Measurements from ENCODE around the gene GRID1. TPM values are rescaled to one million over a fixed set of nuclear protein-coding genes. Genes with fewer than 3 reads are reported as not detected.

Gene GRID1
- polyA plus RNA-seq, 12 donors: 3.0 to 7.0 (median 4.9) TPM; not detected in 2

GRCh38 chr10:85617751-85618546 is 748.6 kb downstream of the GRID1 start:
- DNase-seq: no peak

GRCh38 chr10:85615556-85615955 is 751.0 kb downstream of the GRID1 start:
- no peak for DNase-seq

DNA sequence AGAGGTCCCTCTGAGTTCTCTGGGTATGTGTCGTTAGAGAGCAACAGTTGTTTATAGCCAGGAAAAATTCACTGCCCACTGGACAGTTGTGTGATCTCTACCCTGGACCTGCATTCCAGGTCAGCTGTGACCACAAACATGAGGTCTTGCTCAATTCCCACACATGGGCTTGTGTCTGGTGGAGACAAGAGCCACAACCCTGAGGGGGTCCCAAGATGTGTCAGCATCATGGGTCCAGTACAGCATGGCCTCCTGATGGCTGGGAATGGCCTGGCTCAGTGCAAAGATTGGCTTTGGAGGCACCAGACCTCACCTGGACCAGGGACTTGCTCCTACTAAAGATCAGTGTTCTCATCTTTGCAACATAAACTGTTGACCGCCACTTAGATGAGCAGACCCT is 751.6 kb downstream of the GRID1 start:
- no peak for DNase-seq

DNA sequence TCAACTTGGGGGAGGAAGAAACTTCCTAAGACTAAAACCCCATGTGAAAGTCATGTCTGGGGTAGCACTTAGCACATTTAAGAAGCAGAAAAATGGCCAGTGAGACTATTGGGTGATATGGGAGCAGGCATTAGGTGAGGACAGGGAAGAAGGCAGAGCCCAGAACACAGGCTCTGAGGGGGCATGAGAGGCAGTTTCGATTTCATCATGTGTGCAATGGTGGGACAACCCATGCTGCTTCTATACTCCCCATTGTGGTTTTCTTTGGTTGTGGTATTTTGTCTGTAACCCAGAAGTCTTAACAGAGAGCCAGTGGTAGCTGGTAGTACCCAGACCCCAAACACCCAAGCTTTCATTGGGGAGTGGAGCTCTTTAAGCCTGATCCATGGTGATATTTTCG is 752.0 kb downstream of the GRID1 start:
- DNase-seq: no peak

DNA sequence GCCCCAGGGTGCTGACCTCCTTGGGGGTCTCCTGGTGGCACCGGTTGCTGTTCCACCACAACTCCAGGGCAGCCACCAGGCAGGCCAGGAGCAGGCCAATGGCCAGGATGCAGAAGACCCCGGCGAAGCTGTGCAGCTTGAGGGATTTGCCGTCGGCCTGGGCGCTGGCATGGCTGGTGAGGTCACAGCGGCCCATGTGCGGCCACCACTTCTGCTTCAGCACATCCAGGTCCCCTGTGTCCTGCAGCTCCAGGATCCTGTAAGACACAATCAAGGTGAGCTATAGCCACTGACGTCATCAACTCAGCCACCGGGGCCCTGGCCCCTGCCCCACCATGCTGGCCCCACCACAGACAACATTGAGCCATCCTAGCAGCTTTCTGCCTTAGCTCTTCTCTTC is 753.2 kb downstream of the GRID1 start:
- DNase-seq: no peak

- DNase-seq: no peak
These were observed 753.8 kb downstream of the GRID1 start for GRCh38 chr10:85612833-85613232.

DNA sequence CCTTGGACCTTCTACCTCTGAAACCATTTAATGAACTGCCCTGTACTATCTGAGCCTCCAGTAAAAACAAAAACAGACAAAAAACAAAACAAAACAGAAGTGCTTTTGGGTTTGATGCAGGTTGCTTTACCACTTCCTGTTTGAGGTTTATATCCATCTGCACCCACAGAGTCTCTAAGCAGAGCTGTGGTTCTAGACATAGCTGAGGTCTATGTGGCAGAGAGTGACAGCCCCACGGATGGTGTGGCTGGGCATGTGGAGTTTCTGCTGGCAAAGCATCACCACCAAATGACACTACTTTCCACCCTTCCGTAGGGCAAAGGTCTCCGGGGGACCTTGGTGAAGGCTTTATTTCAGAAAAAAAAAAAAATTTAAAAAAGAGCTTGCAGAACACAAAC is 754.2 kb downstream of the GRID1 start:
- no peak for DNase-seq

GRCh38 chr10:85611746-85612377 is 754.7 kb downstream of the GRID1 start:
- DNase-seq: no peak

DNA sequence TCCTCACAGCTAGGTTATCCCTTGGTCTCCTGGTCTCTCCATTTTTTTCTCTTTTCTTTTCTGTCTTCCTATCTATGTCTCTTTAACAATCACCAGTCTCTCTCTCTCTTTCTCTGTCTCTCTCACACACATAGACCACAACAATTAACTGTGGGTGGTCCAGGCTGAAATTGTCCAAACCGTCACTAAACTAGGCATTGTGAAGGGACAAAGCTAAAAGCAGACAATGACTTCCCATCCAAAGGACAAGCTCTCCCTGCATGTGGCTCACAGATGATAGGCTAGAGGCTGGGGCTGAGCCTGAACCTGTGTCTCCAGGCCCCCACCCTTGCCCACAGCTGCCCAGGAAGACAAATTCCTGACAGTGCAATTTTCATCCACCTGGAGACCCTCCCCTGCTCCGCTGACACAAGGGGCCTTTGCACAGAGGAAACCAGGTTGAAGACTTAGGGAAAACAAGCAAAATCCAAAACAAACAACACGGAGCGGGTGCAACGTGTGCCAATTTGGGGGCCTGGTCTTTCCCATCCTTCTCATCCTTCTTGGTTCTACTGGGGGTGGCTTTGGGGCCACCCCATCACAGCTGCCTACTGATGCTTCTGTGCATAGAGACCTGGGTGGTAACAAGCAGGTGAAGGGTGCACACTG is 755.4 kb downstream of the GRID1 start:
- no peak for DNase-seq

- no peak for DNase-seq
These were observed 756.1 kb downstream of the GRID1 start for GRCh38 chr10:85610381-85611092.

DNA sequence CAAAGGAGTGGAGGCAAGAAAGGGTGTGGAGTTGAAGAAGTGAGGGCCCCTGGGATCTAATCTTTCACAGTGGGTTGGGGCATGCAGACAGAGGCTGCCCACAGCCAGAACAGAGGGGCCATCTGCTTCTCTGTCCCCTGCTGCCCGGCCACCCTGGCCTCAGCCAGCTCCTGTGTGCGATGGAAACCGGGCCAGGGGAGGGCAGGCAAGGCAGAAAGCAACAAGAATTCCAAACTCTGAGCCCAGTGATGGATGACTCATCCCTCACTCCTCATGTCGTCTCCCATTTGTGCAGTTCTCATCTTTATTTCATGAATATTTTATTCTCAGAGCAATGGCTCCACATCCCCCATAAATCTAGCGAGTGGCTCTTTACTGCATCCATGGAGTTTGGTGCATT is 757.1 kb downstream of the GRID1 start:
- DNase-seq: no peak

DNA sequence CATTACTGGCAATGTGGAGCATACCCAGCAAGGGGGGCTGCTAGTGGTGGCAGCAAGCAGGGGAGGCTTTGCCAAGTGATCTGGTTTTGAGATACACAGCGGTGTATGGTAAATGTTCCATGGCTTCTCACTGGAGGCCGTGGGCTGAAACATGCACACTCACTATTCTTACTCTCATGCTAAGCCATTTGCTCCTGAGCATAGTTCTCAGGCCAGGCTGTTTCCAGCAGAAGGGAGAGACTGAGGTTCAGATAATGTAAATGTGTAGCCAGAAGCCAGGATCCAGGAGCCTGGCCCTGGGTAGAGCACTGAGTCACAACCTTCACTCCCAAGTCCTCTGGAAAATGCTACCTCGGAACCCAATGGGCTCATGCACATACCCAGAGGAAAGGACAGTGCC is 757.9 kb downstream of the GRID1 start:
- DNase-seq: no peak

- no peak for DNase-seq
These were observed 759.4 kb downstream of the GRID1 start for GRCh38 chr10:85607043-85607695.

DNA sequence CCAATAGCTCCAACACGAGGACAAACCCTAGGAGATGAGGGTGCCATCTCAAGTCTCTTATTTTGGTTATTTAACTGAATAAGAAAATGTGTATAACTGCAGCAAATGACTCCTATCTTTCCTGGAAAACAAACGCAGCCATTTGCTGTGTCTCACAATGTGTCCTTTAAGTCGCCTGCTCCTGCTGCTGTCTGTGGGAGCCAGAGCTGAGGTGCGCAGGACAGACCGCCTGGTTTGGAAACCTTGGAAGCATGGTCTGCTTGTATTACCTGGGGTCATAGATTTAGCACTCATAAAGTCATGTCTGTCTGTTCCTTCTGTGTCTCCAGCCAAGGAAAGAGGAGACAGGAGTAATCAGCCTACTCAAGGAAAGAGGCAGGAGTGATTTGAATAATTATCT is 760.2 kb downstream of the GRID1 start:
- no peak for DNase-seq

DNA sequence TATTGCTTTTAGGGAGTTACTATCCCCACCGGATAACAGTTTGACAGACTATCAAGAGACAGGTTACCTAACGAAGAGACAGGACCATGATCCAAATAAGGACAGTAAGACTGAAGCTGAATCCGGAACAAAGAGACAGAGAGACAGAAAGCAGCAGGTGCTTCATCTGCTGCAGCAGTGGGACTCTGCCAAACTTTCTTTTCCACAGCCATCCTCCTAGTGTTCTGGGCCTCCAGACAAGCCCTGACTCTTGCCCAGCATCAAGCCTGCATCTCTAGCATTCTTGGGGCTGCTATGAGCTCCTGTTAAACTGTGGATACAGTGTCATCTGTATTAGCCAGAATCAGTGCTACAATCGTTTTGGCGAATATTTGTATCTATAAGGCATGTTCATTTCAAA is 761.7 kb downstream of the GRID1 start:
- DNase-seq: peak; percentile 7

- DNase-seq: no peak
These were observed 762.4 kb downstream of the GRID1 start for GRCh38 chr10:85604136-85604725.

- DNase-seq: no peak
These were observed 763.2 kb downstream of the GRID1 start for GRCh38 chr10:85603151-85603940.

DNA sequence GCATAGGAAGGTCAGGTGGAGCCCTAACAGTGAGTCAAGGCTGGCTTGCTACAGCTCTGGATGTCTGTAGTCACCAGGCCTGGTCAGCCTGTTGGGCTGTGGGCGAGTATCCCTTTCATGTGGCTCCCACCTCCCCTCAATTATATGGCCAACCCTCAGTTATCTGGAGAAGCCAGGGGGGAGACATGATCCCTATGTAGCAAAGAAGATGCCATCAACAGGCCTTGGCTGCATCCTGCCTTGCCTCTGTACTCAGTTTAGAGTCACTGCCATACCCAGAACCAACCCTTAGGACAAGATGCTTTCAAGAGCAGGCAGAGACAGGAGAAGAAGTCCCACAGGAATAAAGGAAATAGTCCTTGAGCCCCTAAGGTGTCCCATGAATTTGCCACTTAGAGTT is 763.9 kb downstream of the GRID1 start:
- DNase-seq: no peak

DNA sequence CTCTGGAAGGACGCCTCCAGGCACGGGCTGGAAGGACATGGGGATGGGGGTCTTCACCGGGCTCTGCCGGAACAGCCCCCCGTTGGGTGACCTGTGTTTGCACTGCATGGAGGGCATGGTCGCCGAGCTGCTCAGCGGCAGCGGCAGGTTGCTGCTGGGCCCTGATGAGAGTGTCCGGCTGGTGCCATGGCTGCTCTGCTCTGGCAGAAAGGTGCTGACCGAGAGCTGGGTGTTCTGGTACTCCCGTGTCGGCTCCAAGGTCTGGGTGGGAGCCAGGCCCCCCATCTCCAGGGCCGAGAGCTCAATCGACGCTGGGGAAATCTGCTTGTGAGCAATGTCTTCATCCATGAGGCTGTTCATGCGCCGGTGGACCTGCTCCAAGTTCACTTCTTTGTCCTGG is 764.3 kb downstream of the GRID1 start:
- DNase-seq: no peak

DNA sequence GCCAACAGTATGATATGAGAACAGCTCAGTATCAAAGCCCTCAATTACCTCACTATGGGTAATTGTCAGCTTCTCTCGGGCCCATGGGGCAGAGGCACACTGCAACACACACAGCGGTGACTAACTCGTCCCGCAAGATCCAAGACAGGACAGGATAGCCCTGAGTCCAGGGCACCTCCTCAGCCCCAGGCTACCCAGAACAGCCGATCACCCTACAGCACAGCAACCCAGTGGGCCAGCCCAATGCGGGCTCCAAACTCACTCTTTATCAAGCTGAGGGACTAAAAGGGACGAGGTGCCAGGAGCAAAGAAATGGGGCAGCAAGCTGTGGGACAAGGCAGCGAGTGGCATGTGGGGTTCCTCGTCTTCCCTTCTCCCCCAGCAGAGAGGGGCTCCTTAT is 765.1 kb downstream of the GRID1 start:
- DNase-seq: no peak

- DNase-seq: no peak
These were observed 765.9 kb downstream of the GRID1 start for GRCh38 chr10:85600744-85601081.
